ENCODE data around the gene SH3RF3. TPM values are rescaled to one million over a fixed set of nuclear protein-coding genes. Genes with fewer than 3 reads are reported as not detected.

Gene SH3RF3
- total RNA-seq, 2 experiments from 2014 or later = 1.9 to 2.3 TPM

DNA sequence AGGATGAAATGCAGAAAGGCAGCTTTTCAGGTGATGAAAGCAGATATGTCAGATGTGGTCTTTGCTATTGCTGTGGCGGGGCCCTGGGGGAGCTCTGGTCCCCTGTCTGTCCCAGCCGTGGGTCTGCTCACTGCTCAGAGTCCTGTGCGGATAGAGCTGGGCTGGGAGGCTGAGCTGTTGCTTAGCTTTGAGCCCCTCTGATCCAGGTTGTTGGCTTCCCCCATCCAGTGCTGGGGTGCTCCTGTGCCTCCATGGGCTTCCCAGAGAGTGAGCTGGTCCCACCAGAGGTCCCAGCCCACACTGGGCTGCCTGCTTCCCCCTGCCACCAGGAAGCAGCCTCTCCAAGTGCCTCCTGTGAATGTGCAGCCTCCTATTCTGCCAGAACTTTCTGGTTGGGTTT lies 55.4 kb downstream of the SH3RF3 start:
- H3K4me3 Mint-ChIP-seq = no peak overlapping the region
- intact Hi-C loops (cut with micrococcal nuclease) = no loop called here
- no peaks in the 10 kb centered on the region for H3K36me3 Mint-ChIP-seq (ENCODE audit: low read depth)
- no peaks in the 10 kb centered on the region for H3K27me3 Mint-ChIP-seq
- no peak for DNase-seq
- ChIA-PET POLR2A (no interaction called here), CTCF (interaction anchor here (1.3 kb wide), 2 partner anchors 10 to 26 kb away, joined by 3 to 4 read pairs; no protein-coding TSS in a partner anchor)
- peaks cover 6% of the 10 kb centered on the region for H3K9me3 Mint-ChIP-seq
- H3K4me1 Mint-ChIP-seq (ENCODE audit: low read depth) = peaks cover 6% of the 10 kb centered on the region
- TF ChIP-seq, protein P1, sequence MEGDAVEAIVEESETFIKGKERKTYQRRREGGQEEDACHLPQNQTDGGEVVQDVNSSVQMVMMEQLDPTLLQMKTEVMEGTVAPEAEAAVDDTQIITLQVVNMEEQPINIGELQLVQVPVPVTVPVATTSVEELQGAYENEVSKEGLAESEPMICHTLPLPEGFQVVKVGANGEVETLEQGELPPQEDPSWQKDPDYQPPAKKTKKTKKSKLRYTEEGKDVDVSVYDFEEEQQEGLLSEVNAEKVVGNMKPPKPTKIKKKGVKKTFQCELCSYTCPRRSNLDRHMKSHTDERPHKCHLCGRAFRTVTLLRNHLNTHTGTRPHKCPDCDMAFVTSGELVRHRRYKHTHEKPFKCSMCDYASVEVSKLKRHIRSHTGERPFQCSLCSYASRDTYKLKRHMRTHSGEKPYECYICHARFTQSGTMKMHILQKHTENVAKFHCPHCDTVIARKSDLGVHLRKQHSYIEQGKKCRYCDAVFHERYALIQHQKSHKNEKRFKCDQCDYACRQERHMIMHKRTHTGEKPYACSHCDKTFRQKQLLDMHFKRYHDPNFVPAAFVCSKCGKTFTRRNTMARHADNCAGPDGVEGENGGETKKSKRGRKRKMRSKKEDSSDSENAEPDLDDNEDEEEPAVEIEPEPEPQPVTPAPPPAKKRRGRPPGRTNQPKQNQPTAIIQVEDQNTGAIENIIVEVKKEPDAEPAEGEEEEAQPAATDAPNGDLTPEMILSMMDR (IDR thresholded peaks at IDR 0.05) = no peak
- no peak for ATAC-seq
- H3K27ac Mint-ChIP-seq = no peak overlapping the region

DNA sequence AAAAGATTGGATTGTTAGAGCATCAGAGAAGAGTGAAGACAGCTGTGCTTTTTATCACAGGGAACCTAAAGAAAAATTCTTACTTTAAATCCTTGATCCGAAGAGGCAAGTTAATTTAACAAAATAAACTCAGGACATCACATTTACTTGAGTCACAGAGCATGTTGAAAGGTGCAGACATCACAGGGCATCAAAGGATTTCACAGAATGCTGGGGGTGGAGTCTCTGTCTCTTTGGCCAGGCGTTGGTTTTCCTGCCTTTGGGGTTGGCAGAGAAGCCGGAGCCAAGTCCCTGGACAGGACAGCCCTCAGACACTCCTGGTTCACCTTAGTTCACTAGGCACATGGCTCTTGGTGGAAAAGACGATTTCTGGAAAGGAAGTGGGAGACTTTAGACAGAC lies 56.3 kb downstream of the SH3RF3 start:
- TF ChIP-seq, protein P1 (IDR thresholded peaks at IDR 0.05) = no peak
- ChIA-PET CTCF (interaction anchor here (1.3 kb wide), 1 partner anchor 25 kb away, joined by 3 read pairs; no protein-coding TSS in a partner anchor), POLR2A (interaction anchor here (0.6 kb wide), 1 partner anchor 514 kb away, joined by 3 read pairs; no protein-coding TSS in a partner anchor)
- H3K27ac Mint-ChIP-seq = no peak overlapping the region
- no peak for ATAC-seq
- peaks cover 6% of the 10 kb centered on the region for H3K4me1 Mint-ChIP-seq (ENCODE audit: low read depth)
- no peak for DNase-seq
- no peak overlapping the region for H3K4me3 Mint-ChIP-seq
- H3K36me3 Mint-ChIP-seq (ENCODE audit: low read depth) = no peaks in the 10 kb centered on the region
- intact Hi-C loops (cut with micrococcal nuclease) = no loop called here
- H3K9me3 Mint-ChIP-seq = no peaks in the 10 kb centered on the region
- no peaks in the 10 kb centered on the region for H3K27me3 Mint-ChIP-seq

DNA sequence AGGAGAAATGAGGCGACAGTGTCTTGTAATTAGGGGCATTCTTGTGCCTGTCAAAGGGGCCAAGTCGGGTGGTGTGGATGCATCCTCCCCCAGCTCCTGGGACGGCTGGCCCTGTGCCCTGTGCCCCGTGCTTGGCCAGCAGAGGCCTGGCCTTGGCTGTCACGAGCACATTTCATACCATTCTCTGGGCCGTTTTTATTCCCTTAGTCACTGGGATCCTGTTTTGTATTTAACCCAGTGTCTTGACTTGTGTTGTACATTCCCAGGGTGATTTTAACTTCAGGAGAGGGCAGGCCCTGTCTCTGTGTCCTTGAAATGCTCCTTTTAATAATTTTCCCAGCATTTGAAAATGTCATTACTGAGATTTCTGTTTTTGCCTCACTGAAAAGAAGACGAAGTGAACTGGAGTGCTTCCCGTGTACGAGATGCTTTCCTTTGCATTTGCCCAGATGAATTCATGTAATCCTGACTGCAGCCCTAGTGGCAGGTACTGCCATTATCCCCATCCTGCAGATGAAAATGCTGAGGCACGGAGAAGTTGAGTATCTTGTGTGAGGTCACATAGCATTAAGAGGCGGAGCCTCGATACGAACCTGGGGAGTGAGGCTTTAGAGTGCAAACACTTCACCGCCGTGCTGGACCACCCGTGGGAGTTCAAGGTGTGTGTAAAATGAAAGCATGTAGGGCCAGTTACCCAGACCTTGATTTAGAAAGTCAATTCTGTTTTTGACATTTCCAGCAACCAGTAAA lies 57.0 kb downstream of the SH3RF3 start:
- TF ChIP-seq, protein P1 (IDR thresholded peaks at IDR 0.05) = no peak
- H3K36me3 Mint-ChIP-seq (ENCODE audit: low read depth) = no peaks in the 10 kb centered on the region
- no peaks in the 10 kb centered on the region for H3K27me3 Mint-ChIP-seq
- no peak overlapping the region for H3K27ac Mint-ChIP-seq
- POLR2A ChIA-PET = no interaction called here
- H3K4me1 Mint-ChIP-seq (ENCODE audit: low read depth) = peaks cover 6% of the 10 kb centered on the region
- H3K4me3 Mint-ChIP-seq = no peak overlapping the region
- no peaks in the 10 kb centered on the region for H3K9me3 Mint-ChIP-seq
- ATAC-seq = no peak
- DNase-seq = no peak
- intact Hi-C loops (cut with micrococcal nuclease) = no loop called here
- CTCF ChIA-PET = no interaction called here

DNA sequence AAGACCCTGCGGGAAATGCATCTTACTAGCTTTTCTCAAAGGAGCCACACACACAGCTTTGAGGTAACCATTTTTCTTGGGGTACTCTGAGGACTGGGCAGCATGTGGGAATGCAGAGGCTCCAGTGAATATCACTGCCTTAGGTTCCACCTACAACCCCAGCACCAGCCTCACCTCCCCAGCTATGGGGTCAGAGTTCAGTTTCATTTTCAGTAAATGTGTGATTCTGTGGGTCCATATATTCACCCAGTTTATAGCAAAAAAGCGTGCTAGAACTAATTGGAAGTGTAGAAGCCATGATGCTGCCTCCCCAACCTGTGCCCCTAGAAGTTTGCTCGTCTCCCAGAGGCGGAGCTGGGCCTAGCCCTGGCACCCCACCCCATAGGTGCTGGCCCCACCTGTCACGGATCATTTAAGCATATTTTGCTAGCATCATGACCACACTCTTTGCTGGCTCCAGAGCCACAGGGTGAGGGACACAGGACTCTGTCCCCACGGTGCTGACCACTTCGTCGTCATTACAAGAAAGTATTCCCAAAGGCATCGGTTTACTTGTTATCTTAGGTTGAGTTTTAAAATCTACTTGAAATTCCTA lies 57.7 kb downstream of the SH3RF3 start:
- CTCF ChIA-PET = no interaction called here
- DNase-seq (no peak), ATAC-seq (no peak)
- POLR2A ChIA-PET = no interaction called here
- no peaks in the 10 kb centered on the region for H3K36me3 Mint-ChIP-seq (ENCODE audit: low read depth)
- H3K27ac Mint-ChIP-seq = no peak overlapping the region
- intact Hi-C loops (cut with micrococcal nuclease) = no loop called here
- no peaks in the 10 kb centered on the region for H3K27me3 Mint-ChIP-seq
- no peak overlapping the region for H3K4me3 Mint-ChIP-seq
- TF ChIP-seq, protein P1 (IDR thresholded peaks at IDR 0.05) = no peak
- no peaks in the 10 kb centered on the region for H3K9me3 Mint-ChIP-seq
- peaks cover 6% of the 10 kb centered on the region for H3K4me1 Mint-ChIP-seq (ENCODE audit: low read depth)

Measured in activated CD8-positive, alpha-beta T cell treated with anti-CD3 and anti-CD28 coated beads for 36 hours (primary cell).